HUES6 (cell line): Measurements from ENCODE around the gene NEURL3.
"Not testable (repeated sequence)": the region's sequence is repeated elsewhere in the genome, so short reads cannot be mapped to it uniquely, and the experiment has no call there.

Source experiments
- H3K27ac ChIP-seq: 2 replicates; pipeline ENCODE4 v1.7.0; 2013; ENCODE audit warnings: low read depth, mild to moderate bottlenecking, low read length, inconsistent platforms
- H3K27me3 ChIP-seq: 2 replicates; pipeline ENCODE4 v1.6.1; 2013; ENCODE audit warnings: low read length; ENCODE audit not compliant: control insufficient read depth, insufficient read depth
- H3K36me3 ChIP-seq: 2 replicates; pipeline ENCODE4 v1.6.1; 2013; ENCODE audit warnings: low read length; ENCODE audit not compliant: control insufficient read depth, insufficient read depth
- H3K4me1 ChIP-seq: 2 replicates; pipeline ENCODE4 v1.6.1; 2013; ENCODE audit warnings: low read length; ENCODE audit not compliant: control insufficient read depth, insufficient read depth
- H3K4me3 ChIP-seq: 2 replicates; pipeline ENCODE4 v1.5.1; 2013; ENCODE audit warnings: low read depth, low read length
- H3K9ac ChIP-seq: one replicate; pipeline ENCODE4 v1.6.1; 2013; ENCODE audit warnings: mild to moderate bottlenecking, low read length
- H3K9me3 ChIP-seq: 2 replicates; pipeline ENCODE4 v1.6.1; 2013; ENCODE audit warnings: low read depth, low read length; ENCODE audit not compliant: control insufficient read depth, insufficient read depth

NEURL3 gene

DNA sequence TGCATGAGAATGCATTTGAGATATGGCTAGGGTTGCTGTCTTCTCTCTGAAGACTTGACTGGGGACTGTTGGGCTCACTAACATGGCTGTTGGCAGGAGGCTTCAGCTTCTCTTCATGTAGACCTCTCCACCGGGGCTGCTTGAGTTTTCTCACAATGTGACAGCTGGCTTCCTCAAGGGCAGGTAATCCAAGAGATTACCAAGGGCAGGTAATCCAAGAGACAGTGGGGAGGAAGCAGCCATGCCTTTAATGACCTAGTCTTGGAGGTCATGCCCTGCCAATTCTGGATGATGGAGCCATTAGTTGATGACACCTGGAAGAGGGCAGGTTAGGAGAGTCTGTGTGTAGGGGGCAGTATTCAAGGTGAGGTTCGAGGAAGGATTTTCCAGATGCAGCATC is 40.5 kb downstream of the NEURL3 start:
- no peaks in the 10 kb centered on the region for H3K27me3 ChIP-seq
- peaks cover 5% of the 10 kb centered on the region for H3K9me3 ChIP-seq
- no peaks in the 10 kb centered on the region for H3K36me3 ChIP-seq
- no peak overlapping the region for H3K27ac ChIP-seq
- H3K4me3 ChIP-seq = no peak overlapping the region
- H3K4me1 ChIP-seq = no peaks in the 10 kb centered on the region
- no peak overlapping the region for H3K9ac ChIP-seq

DNA sequence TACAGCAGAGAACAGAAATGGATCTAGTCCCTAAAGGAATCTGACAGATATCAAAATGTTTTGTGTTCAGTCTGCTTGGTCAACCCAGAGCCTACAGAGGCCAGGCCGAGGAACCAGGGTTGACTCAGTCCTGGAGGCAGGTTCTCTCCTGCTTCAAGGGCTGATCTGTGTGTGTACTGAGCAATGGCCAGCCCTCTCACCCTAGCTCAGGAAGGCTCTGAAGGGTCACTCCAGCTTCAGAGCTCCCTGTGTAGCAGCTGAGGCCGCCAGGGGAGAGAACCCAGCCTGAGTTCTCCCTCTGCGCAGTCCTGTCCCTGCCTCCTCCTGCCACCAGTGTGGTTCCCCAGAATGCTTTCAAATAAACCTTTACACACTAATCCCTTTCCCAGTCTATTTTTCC is 41.1 kb downstream of the NEURL3 start:
- H3K4me3 ChIP-seq = no peak overlapping the region
- H3K9me3 ChIP-seq = peaks cover 7% of the 10 kb centered on the region
- no peak overlapping the region for H3K27ac ChIP-seq
- H3K36me3 ChIP-seq = no peaks in the 10 kb centered on the region
- H3K4me1 ChIP-seq = no peaks in the 10 kb centered on the region
- H3K9ac ChIP-seq = no peak overlapping the region
- no peaks in the 10 kb centered on the region for H3K27me3 ChIP-seq

DNA sequence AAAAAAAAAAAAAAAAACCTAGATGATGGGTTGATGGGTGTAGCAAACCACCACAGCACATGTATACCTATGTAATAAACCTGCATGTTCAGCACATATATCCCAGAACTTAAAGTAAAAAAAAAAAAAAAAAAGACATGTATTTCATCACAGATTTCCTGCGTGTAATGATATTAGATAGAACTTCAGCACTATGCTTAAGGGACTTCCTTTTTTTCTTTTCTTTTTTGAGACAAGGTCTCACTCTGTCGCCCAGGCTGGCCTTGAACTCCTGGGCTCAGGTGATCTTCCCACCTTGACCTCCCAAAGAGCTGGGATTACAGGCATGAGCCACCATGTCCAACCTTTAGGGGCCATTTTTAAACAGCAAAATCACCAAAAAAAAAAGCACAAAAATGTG is 42.0 kb downstream of the NEURL3 start:
- H3K9ac ChIP-seq = no peak overlapping the region
- H3K4me3 ChIP-seq = no peak overlapping the region
- peaks cover 9% of the 10 kb centered on the region for H3K9me3 ChIP-seq
- H3K4me1 ChIP-seq = no peaks in the 10 kb centered on the region
- no peaks in the 10 kb centered on the region for H3K27me3 ChIP-seq
- H3K36me3 ChIP-seq = no peaks in the 10 kb centered on the region
- H3K27ac ChIP-seq = no peak overlapping the region

DNA sequence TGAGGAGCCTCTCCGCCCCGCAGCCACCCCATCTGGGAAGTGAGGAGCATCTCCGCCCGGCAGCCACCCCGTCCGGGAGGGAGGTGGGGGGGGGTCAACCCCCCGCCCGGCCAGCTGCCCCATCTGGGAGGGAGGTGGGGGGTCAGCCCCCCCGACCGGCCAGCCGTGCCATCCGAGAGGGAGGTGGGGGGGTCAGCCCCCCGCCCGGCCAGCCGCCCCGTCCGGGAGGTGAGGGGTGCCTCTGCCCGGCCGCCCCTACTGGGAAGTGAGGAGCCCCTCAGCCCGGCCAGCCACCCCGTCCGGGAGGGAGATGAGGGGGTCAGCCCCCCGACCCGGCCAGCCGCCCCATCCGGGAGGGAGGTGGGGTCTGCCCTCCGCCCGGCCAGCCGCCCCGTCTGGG is 43.5 kb downstream of the NEURL3 start:
- not testable (repeated sequence) for H3K27ac ChIP-seq, H3K4me3 ChIP-seq, H3K27me3 ChIP-seq, H3K9ac ChIP-seq, H3K9me3 ChIP-seq, H3K36me3 ChIP-seq, H3K4me1 ChIP-seq

DNA sequence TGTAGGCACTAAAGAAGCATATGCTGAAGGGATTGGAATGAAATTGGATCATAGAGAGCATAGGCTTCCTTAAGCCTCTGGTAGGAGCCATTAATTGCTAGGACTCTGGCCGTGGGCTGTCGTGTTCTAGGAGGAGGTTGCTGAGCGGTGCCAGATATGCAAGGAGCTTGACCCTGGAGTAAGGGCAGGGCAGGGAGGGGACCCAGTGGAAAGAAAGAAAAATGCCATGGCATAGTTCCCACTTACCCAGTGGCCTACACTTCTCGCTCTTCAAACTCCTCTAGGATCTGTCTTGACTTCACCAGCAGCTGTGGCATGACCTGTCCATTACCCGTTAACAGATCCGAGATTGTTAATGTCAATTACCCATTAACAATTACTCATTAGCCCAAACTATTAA is 53.1 kb downstream of the NEURL3 start:
- Histone ChIP-seq H3K9me3 (no peaks in the 10 kb centered on the region), H3K27ac (no peak overlapping the region), H3K4me1 (no peaks in the 10 kb centered on the region), H3K4me3 (no peak overlapping the region), H3K27me3 (no peaks in the 10 kb centered on the region; the same call in 1 of the 2 replicates), H3K36me3 (no peaks in the 10 kb centered on the region), H3K9ac (no peak overlapping the region)

DNA sequence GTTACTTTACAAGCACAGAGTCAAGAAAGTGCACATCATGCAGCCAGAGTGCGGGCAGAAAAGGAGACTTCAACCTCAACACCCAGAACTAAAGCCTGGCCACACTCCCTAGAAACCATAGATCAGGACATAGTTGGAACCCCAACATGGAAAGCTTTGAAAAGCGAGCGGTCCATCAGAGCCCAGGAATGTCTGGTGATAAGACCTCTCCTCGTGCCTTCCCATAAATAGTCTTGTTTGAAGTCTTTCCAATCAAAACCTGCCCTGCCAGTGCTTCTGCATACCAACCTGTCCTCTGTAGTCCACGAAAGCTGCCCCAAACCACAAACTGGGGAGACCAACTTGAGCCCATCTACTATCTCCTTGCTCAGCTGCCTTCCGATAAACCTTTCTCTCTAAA is 55.5 kb downstream of the NEURL3 start:
- Histone ChIP-seq H3K36me3 (no peaks in the 10 kb centered on the region), H3K4me1 (no peaks in the 10 kb centered on the region), H3K4me3 (no peak overlapping the region), H3K27ac (no peak overlapping the region), H3K27me3 (no peaks in the 10 kb centered on the region), H3K9ac (no peak overlapping the region), H3K9me3 (no peaks in the 10 kb centered on the region)

DNA sequence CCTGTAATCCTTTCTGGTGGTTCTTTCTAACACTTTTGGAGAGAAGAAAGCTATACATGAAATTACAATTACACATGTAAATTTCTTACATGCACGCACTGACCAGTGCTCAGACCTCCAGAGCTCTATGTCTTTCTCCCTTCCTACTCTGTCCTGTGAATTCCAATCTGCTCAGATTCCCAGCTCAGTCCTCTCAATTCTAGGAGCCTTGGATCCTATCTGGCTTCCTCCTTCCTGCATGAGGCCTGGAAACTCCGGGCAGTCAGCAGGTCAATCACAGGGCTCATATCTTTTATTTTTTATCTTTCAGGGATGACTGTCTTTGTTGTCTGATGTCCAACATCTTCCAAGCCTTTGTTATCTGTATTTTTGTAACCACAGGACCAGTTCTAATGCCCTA is 56.0 kb downstream of the NEURL3 start:
- no peaks in the 10 kb centered on the region for H3K27me3 ChIP-seq
- H3K27ac ChIP-seq = no peak overlapping the region
- no peak overlapping the region for H3K9ac ChIP-seq
- H3K36me3 ChIP-seq = no peaks in the 10 kb centered on the region
- no peaks in the 10 kb centered on the region for H3K4me1 ChIP-seq
- H3K9me3 ChIP-seq = no peaks in the 10 kb centered on the region
- no peak overlapping the region for H3K4me3 ChIP-seq

DNA sequence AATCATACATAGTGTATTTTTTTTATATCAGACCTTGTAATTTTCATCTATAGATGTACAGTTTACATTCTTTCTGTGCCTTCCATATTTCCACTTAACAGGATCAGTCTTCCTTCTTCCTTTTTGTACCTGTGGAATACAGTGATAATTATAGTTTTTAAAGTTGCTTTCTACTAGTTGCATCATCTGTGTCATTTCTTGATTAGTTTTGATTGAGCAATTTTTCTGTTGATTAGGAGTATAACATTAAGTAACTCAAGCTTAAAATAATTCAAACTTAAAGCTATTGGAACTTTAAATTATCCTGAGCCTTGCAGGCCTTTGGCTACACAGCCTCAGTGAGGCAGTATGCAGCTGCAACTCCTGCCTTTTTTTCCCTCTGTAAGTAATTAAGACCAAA is 57.4 kb downstream of the NEURL3 start:
- no peaks in the 10 kb centered on the region for H3K9me3 ChIP-seq
- H3K4me1 ChIP-seq = no peaks in the 10 kb centered on the region
- no peak overlapping the region for H3K4me3 ChIP-seq
- H3K9ac ChIP-seq = no peak overlapping the region
- H3K27me3 ChIP-seq = no peaks in the 10 kb centered on the region
- H3K36me3 ChIP-seq = no peaks in the 10 kb centered on the region
- no peak overlapping the region for H3K27ac ChIP-seq
